HG02981 (cell line): ENCODE measurements around the gene CWC25.
"Not testable (repeated sequence)": the region's sequence is repeated elsewhere in the genome, so short reads cannot be mapped to it uniquely, and the experiment has no call there.

Source experiments
- ATAC-seq: cut with Tn5 transposase; IDR thresholded peaks from one replicate; pipeline ENCODE4 v1.9.1; 2021; ENCODE audit warnings: mild to moderate bottlenecking, moderate library complexity; ENCODE audit not compliant: unreplicated experiment

The CWC25 gene

GRCh38 chr17:38824899-38825761 lies at the start of gene CWC25:
Gene CWC25 (minus strand): TSS chr17:38825321. CDS start chr17:38825183, 138 bp downstream.
- peak; percentile 69 for ATAC-seq

- no peak for ATAC-seq
Measured at GRCh38 chr17:38873640-38874380, 48.7 kb upstream of the CWC25 start.

GRCh38 chr17:38872671-38873385 lies 47.7 kb upstream of the CWC25 start:
- no peak for ATAC-seq

GRCh38 chr17:38872027-38872511 lies 46.9 kb upstream of the CWC25 start:
- no peak for ATAC-seq

- no peak for ATAC-seq
Measured at GRCh38 chr17:38871247-38872015, 46.3 kb upstream of the CWC25 start.

GRCh38 chr17:38870259-38871165 lies 45.4 kb upstream of the CWC25 start:
- ATAC-seq = no peak

GRCh38 chr17:38869526-38870258 lies 44.6 kb upstream of the CWC25 start, which contains the start of gene LASP1:
Gene LASP1 (plus strand): TSS chr17:38870058. CDS start chr17:38870190, 132 bp downstream.
- ATAC-seq = peak; percentile 47

- peak; percentile 32 for ATAC-seq
Measured at GRCh38 chr17:38868817-38869525, 43.9 kb upstream of the CWC25 start.

GRCh38 chr17:38867968-38868816 lies 43.1 kb upstream of the CWC25 start:
- no peak for ATAC-seq

- no peak for ATAC-seq
Measured at GRCh38 chr17:38867179-38867967, 42.3 kb upstream of the CWC25 start.

GRCh38 chr17:38864636-38865398 lies 39.7 kb upstream of the CWC25 start:
- ATAC-seq = no peak

- no peak for ATAC-seq
Measured at GRCh38 chr17:38861399-38861843, 36.3 kb upstream of the CWC25 start.

GRCh38 chr17:38857271-38857670 lies 32.1 kb upstream of the CWC25 start:
- no peak for ATAC-seq

GRCh38 chr17:38855101-38855714 lies 30.1 kb upstream of the CWC25 start:
- ATAC-seq = not testable (repeated sequence)
